Ovary (tissue), 9 donors: ENCODE data around the gene MAML2. TPM values are rescaled to one million over a fixed set of nuclear protein-coding genes. Genes with fewer than 3 reads are reported as not detected.

ENCODE experiments used
- DNase-seq, 5 donors: peaks; one replicate each; pipeline ENCODE4 v3.0.0-alpha.2; 2019 to 2020
- H3K27ac ChIP-seq, 2 donors: fragments of 200-600 bp; one replicate each; pipeline versions ENCODE4 v1.5.1 to v1.8.0; 2019 to 2022
- H3K27me3 ChIP-seq: fragments of 200-600 bp; one replicate; pipeline ENCODE4 v1.8.0; 2022
- H3K36me3 ChIP-seq: fragments of 200-600 bp; sonication (generic); one replicate; pipeline ENCODE4 v1.5.1; 2019
- H3K4me1 ChIP-seq: one replicate; pipeline ENCODE4 v1.8.1; 2013; ENCODE audit warnings: mild to moderate bottlenecking, moderate library complexity; ENCODE audit not compliant: insufficient read depth
- H3K4me3 ChIP-seq: fragments of 200-600 bp; sonication (generic); one replicate; pipeline ENCODE4 v1.5.1; 2017
- H3K9me3 ChIP-seq, 2 donors: fragments of 200-600 bp in 1 of 2; sonication (generic) in 1 of 2; one replicate each; pipeline versions ENCODE4 v1.5.1 to v1.8.1; 2013 to 2019; ENCODE audit warnings: mild to moderate bottlenecking in 1 of 2, moderate library complexity in 1 of 2
- CTCF ChIP-seq, 3 donors: fragments of 450-650 bp in 2 of 3; fragments of 200-600 bp in 1 of 3; IDR thresholded peaks; one replicate each; pipeline versions ENCODE4 v1.5.1 to v1.8.0; 2016 to 2022; ENCODE audit warnings: antibody characterized with exemption in 3 of 3, mild to moderate bottlenecking in 1 of 3
- EP300 ChIP-seq: sonication (generic); formaldehyde crosslinking; IDR thresholded peaks from one replicate; pipeline ENCODE4 v1.6.1; 2017; ENCODE audit warnings: antibody characterized with exemption
- POLR2A ChIP-seq: fragments of 450-650 bp; IDR thresholded peaks from one replicate; pipeline ENCODE4 v1.6.1; 2017; ENCODE audit warnings: antibody characterized with exemption, mild to moderate bottlenecking, moderate library complexity
- WGBS, 3 donors: extraction: QIAGEN DNeasy Blood & Tissue Kit in 1 of 3; methylation state at CpG; one replicate each; pipeline versions ENCODE4 v1.1.5 to v1.1.7; 2013 to 2017; 5-methylcytosine and 5-hydroxymethylcytosine counted together
- intact Hi-C, 4 donors: fragments of 100-400 bp; cut with DNase I; formaldehyde crosslinking; loops; one replicate each; pipeline versions ENCODE4 v1.11.0 to v1.15.1; 2022 to 2023
- polyA plus RNA-seq, 2 donors: library from polyadenylated mRNA; stranded (reverse); fragments of 200-250 nt in 1 of 2; fragments of 350-450 nt in 1 of 2; fragmentation: Illumina TruSeq in 1 of 2; extraction: RNeasy Lipid Tissue Mini Kit (QIAGEN cat#74804) in 1 of 2; gene quantifications; one replicate each; pipeline ENCODE4 v1.2.3, GENCODE V29; 2013 to 2014
- total RNA-seq, 7 donors: library from RNA; depleted of rRNA in 2 of 7; stranded (reverse); fragments of >200 nt in 2 of 7; fragmentation: NEBNext Ultra II Directional in 3 of 7; extraction: Animal tissue kit (Norgen Biotek cat#: 25700) in 3 of 7; gene quantifications; one replicate each; pipeline versions ENCODE4 v1.1.0 to v1.2.4, GENCODE V29; 2016 to 2023
- donor health status: DM: no; HTN: no; CAD: no; lungs with moderate emphysema.
- donor health status: DM: no; HTN: no; CAD: no.
- donor health status: Bipolar disorder and iron deficiency.
- donor health status: DM: yes; HTN: yes; CAD: no.
- donor health status: DM: no; HTN: no; CAD: no.
- donor health status: DM: yes; HTN: yes; CAD: no.

Gene MAML2
- total and polyA plus RNA-seq, 9 donors: 7.3 to 17.5 (median 14.6) TPM

- Histone ChIP-seq H3K4me1 (peaks cover 10% of the 10 kb centered on the region), H3K27me3 (no peaks in the 10 kb centered on the region), H3K27ac (no peak overlapping the region), H3K36me3 (no peaks in the 10 kb centered on the region), H3K4me3 (no peak overlapping the region), H3K9me3 (no peaks in the 10 kb centered on the region)
- intact Hi-C loops: loop anchor here in 1 of 4 donors (5.0 kb wide), 1 partner anchor 290 kb away; the partner anchor contains the start of gene MAML2
- 86 to 94% (median 92%) methylated on average over 1 of the region's 1 CpG for WGBS, 3 donors
- TF ChIP-seq POLR2A (no peak), CTCF (IDR thresholded peaks at IDR 0.05) (no peak)
- no peak for DNase-seq
These were observed 291.2 kb downstream of the MAML2 start for GRCh38 chr11:96051820-96052219.

- intact Hi-C loops: loop anchor here in 1 of 4 donors (5.0 kb wide), 1 partner anchor 292 kb away; the partner anchor contains the start of gene MAML2
- Histone ChIP-seq H3K9me3 (no peaks in the 10 kb centered on the region), H3K4me1 (peaks cover 13% of the 10 kb centered on the region), H3K4me3 (no peak overlapping the region), H3K36me3 (no peaks in the 10 kb centered on the region), H3K27me3 (no peaks in the 10 kb centered on the region), H3K27ac (no peak overlapping the region)
- DNase-seq: no peak
- TF ChIP-seq POLR2A (no peak), EP300 (no peak), CTCF (IDR thresholded peaks at IDR 0.05) (no peak)
- WGBS, 3 donors: 89 to 94% (median 92%) methylated on average over 1 of the region's 1 CpG
These were observed 292.4 kb downstream of the MAML2 start for GRCh38 chr11:96050435-96051182.

GRCh38 chr11:96049426-96049825 lies 293.6 kb downstream of the MAML2 start:
- Histone ChIP-seq H3K27me3 (no peaks in the 10 kb centered on the region), H3K9me3 (no peaks in the 10 kb centered on the region), H3K27ac (no peak overlapping the region), H3K4me1 (peaks cover 13% of the 10 kb centered on the region), H3K4me3 (no peak overlapping the region), H3K36me3 (no peaks in the 10 kb centered on the region)
- TF ChIP-seq EP300 (no peak), POLR2A (no peak), CTCF (IDR thresholded peaks at IDR 0.05) (no peak)
- DNase-seq: no peak
- WGBS, 3 donors: 61 to 78% (median 70%) methylated on average over 2 of the region's 2 CpGs
- intact Hi-C loops: loop anchor here in 1 of 4 donors (10.0 kb wide), 1 partner anchor 205 kb away; no protein-coding TSS in a partner anchor

GRCh38 chr11:96045622-96046456 lies 297.2 kb downstream of the MAML2 start:
- DNase-seq: peak; percentile 63 to 69 (median 66)
- Histone ChIP-seq H3K4me3 (peak overlapping the region; percentile 25), H3K4me1 (peaks cover 13% of the 10 kb centered on the region), H3K36me3 (no peaks in the 10 kb centered on the region), H3K27me3 (no peaks in the 10 kb centered on the region), H3K9me3 (no peaks in the 10 kb centered on the region), H3K27ac (peak overlapping the region; percentile 49 to 80)
- TF ChIP-seq POLR2A (no peak), CTCF (IDR thresholded peaks at IDR 0.05) (peak in 2 of 3 donors; percentile 29 to 32), EP300 (no peak)
- intact Hi-C loops: loop anchor here in 1 of 4 donors (10.0 kb wide), 1 partner anchor 201 kb away; no protein-coding TSS in a partner anchor
- WGBS, 3 donors: 6 to 12% (median 10%) methylated on average over 11 of the region's 11 CpGs
